NCI-H1417 treated with DMSO at 0.1 percent for 48 hours (cell line): ENCODE measurements around the gene TNIK.
"Not testable (repeated sequence)": the region's sequence is repeated elsewhere in the genome, so short reads cannot be mapped to it uniquely, and the experiment has no call there.

ENCODE experiments used
- DNase-seq: peaks from one replicate; lab custom pipeline; 2025; lab: John Stamatoyannopoulos, UW

TNIK gene

DNA sequence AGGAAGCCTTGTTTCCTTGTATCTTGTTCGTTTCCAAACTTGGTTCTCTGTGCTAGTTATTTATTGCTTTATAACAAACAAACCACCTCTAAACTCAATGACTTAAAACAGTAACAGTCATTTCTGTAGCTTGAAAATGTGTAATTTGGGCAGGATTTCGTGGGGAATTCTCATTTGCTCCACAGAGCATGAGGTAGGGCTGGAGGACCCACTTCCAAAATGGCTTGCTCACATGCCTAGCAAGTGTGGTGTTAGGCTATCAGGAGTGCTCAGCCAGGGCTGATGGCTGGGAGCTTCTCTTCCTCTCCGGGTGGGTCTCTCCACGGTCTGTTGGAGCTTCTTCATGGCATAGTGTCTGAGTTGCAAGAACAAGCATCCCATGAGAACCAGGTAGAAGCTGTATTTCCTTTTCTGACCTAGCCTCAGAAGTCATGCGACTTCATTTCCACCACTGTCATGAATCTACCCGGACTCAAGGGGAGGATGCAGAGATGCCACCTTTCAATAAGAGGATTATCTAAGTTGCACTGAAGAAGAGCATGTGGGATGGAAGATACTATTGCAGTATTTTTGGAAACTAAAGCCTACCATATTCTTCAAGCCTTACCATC, 8.2 kb upstream of the TNIK start:
- DNase-seq, result no peak

DNA sequence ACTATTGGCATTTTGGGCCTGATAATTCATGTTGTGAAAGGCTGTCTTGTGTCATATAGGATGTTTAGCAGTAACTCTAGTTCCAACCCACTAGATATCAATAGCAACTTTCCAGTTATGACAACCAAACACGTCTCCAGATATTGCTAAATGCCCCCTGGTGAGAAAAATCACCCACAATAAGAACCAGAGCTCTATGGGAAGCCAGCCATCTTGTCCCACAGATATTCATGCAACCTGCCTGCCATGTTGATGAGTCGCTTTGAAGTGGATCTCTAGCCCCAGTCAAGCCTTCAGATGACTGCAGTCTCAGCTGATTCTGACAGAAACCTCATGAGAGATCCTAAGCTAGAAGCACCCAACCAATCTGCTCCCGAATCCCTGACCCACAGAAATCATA, 5.6 kb upstream of the TNIK start:
- no peak for DNase-seq

DNA sequence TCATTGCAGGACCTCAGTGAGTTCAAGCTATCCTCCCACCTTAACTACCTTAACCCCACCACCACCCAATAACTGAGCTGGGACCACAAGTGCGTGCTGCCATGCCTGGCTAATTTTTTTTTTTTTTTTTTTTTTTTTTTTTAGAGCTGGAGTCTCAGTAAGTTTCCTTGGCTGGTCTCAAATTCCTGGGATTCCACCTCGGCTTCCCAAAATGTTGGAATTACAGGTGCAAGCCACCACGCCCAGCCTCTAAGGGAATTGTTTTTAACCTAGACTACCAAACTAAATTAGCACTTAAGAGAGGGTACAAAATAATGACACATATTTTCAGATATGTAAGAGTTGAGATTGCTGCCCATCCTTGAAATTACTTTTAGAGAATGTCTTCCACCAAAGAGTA, 4.3 kb upstream of the TNIK start:
- no peak for DNase-seq

DNA sequence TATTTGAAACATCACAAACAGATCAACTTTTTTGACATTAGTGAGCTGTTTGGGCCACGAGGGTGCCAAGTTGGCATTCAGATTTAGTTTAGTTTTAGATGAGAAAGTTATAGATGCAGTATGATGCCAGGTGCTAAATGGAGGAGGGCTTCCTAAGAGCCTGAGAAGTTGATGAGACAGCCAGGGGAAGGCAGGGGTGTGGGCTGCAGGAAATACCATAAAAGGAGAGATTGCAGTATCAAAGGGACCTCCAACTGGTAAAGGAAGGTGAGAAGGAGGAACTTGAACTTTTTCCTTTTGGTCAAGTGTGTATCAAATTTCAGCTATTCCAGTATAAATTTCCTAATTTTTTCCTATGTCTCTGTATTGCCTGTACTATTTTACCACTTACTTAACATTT, 2.0 kb upstream of the TNIK start:
- no peak for DNase-seq

DNA sequence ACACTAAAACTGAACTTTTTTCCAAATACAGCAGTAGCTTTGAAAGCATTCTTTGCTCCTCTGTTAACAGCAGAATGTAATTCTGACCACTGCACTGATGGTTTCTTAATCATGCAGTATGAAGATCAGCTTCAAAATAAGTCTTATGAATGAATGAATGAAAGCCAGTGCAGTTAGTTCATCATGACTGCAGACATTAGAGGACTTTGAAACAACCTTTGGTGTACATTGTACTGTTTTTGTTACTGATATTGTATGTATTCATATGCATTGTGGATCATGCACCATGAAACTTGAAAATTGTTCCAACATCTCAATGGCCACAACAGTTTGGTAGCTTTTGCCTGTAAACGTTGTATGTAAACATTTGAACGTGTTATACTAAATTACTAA, 1.3 kb upstream of the TNIK start:
- DNase-seq, result no peak

DNA sequence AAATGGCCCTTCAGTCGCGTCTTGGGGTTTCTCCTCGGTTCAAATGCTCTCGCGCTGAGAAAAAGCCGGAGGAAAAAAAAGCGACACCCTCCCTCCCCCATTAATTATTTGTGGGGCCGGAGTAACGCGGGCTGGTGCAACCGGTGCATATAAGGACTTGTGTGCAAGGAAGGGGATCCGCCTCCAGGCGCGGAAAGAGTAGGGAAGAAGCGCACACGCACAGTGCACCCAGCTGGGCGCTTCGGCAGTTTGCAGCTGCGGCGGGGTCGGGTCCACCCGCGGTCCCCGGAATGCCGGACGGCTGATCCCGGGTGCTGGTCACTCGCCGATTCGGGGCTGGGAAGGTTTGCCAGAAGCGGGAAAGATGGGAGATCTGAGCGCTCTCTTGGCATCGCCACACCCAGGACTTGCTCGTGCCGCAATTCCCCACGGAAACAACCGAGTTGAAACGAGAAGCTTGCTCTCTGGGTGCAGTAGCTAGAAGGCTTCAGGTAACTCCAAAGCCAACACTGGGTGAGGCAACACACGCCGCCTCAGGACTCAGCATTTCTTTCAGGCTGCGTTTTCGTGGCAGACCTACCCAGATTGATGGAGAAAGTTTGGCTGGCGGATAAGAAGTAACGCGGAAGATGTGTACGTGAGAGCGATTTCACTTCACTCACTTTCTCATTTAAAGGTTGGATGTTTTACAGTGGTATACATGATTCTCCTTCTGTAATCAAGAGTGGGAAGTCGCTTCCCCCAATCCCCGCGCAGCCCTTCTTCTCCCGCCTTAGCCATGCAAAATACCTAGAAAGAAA, 720 bp upstream of the TNIK start:
- DNase-seq, result no peak

DNA sequence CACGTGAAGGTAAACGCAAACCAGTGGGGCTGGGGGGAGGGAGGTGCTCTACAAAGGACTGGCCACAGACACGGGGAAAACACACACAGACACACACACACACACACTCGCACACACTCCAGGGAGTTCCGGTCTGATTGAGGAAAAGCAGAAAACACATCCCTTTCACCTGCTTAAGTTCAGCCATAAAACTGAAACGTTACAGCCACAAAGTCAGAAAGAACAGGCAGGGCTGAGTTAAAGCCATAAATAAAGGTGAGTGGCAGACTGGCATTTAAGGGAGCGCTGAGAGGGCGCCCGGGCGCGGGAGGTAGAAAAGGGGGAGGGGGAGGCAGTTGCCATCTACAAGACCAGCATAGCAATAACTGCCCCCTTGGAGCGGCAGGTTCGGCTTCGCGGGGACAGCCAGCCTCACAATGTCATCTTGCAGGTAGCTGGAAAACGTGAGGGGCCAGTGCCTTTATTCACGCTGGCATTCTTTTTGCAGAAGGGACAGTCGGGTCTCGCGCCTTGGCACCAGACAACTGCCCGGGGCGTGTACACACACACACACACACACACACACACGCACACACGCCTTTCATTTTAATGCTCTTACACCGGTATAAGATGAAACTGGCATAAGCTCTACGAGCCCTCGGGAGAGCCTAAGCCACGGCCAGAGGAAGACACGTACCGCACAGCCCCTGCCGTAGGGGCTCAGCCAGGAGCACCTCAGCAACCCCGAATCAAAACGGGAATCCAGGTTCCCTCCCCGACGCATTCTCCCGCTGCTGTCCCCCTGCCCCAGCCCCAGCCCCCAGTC, 866 bp downstream of the TNIK start:
- DNase-seq, result peak; percentile 53

DNA sequence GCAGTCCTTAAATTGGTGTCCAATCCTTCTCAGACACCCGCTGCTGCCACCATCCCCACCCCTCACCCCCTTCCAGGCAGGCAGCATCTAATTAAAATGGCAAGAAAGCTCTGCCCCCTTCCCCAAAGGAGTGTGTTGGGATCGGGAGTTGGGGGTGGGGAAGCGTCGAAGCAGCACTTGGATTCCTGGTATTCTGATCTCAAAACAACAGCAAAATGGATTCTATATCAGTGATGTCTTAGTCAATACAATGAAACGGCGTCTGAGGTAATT, 1.4 kb downstream of the TNIK start:
- no peak for DNase-seq

DNA sequence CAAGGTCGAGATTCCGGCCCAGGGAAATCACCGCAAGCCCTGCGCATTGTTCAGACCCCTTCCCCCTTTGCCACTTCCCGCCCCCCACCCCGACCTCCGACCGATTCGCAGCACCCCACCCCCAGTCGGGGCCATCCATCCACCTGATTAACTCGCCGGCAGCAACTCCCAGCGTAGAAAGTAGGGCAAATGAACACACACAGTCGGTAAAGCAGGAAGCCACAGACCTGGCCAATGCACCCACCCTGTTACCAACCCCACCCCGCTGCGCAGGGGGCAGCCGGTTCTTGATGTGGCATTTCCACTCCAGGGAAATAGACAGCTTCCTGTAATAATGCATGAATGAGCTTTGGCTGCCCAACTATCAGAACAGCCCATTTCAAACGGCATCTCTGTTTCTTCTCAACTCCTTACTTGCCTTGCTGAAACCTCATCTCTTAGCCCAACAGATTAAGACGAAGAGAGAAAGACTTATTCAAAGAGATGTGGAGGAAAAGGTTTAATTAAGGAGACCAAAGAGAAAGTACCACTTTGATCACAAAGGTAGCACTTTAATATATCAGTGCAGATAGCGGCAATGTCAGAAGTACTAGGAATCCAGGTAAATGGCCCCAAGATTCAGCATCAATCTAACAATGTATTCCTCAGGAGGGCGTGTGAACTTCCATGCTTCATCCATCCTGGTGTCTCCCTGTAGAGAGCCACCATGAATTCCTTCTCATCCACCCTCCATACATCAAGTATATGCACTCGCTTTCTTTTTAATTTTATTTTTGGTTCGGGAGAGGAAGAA, 1.9 kb downstream of the TNIK start:
- DNase-seq, result no peak

DNA sequence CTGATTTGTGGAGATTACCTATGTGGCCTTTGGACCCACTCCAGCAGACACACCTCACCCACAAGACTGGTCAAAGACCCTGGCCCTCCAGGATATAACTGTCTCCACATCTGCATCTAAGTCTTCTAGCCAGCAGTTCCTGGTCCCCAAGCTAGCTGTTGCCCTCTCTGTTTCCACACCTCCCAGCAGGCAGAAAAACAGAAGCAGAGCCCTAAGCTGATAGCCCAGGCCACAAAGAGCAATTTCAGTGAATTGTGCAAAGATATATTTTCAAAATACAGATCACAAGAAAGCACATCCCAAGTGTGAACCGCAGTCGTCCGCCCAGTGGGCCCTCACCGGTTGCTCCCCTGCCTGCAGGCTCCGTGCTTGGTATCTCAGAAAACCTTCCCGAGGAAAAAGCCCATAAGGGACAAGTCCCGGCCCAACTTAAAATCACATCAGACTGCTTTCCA, 2.6 kb downstream of the TNIK start:
- no peak for DNase-seq

DNA sequence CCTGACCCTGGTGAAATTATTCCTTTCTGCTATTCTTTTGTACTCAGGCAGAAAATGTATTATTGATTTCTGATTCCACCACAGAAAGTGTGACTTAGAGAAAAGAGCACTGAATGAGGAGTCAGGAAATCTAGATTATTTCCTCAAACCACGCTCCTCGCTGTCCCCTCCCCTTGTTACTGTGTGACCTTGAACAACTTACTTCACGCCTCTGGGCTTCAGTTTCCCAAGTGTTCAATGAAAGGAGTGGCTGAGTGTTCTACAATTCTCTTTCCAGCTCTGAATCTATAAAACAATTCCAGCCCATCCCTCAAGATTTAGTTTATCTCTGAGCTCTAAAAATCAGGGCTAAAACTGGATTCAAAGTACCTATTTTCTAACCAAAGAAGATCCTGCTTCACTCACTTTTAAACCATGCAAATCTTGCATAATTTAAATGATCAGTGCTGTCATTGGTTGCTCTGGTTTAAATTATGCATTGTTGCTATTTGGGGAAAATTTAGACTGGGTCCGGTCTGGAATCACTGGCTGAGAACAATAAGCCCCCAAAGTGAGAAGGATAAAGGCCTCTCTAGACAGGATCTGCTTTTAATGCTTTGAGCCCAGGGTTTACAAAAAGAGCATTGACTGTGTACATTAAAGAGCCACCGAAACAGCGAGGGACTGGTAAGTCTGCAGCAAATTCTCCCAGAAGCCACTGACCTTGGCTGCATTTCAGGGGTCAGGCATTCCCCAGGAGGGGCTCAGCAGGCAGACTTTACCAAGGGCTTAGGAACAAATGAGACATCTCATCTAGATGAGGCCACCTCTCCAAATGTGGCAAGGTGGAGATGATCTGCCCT, 3.2 kb downstream of the TNIK start:
- DNase-seq, result no peak

DNA sequence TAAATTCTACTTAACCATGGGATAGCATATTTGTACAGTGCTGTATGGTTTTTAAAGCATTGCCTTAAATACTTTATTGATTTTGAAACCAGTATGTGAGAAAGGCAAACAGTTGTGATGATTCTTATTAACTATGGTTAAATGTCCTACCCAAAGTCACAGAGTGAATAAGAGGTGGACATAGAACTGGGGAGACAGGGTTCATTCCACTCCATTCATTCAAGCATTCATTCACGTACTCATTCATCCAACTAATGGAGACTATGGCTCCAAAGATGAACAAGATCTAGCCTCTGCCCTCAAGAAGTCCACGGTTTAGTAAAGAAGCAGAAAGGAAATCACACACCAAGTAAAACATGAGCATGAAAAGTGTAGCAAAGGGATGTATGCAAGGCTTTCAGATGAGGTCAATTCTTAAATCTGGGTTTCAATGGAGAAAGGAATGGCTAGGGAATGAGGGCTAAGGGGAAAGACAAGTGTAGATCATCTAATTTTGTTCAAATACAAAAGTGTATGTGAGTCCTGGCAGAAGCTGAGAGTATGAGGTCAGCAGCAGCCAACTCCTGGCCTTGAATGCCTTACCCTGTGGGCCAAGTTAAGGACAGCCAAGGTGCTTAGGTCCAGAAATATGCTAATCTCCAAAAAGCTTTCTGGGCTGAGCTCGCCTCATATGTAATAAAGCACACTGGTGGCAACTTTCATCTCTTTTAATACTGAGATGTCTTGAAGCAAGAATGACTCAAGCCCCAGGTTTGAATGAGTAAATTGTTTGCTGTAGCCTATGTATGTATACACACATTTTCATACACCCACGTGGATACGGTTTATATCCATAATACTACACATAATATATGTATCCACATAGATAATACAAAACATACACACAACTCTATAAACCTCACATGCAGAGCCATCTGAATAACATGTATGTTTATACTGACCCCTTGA, 4.3 kb downstream of the TNIK start:
- DNase-seq, result no peak

DNA sequence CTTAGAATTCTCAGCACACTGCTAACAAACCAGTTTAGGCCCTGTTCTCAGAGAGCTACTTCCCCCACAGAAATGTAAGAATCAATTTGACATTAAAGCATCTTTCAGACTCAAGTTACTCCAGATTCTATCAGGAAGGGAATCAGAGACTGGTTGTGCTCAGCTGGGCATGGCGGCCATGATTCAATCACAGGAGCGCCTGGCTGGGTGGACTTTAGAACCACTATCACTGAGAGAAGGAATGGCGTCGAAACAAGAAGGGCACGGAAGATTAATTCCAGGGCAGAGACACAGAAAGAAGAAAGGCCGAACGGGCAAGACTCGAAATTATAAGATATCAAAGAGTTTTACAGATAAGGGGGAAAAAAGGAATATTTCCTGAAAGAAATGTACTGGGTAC, 6.2 kb downstream of the TNIK start:
- DNase-seq, result no peak

DNA sequence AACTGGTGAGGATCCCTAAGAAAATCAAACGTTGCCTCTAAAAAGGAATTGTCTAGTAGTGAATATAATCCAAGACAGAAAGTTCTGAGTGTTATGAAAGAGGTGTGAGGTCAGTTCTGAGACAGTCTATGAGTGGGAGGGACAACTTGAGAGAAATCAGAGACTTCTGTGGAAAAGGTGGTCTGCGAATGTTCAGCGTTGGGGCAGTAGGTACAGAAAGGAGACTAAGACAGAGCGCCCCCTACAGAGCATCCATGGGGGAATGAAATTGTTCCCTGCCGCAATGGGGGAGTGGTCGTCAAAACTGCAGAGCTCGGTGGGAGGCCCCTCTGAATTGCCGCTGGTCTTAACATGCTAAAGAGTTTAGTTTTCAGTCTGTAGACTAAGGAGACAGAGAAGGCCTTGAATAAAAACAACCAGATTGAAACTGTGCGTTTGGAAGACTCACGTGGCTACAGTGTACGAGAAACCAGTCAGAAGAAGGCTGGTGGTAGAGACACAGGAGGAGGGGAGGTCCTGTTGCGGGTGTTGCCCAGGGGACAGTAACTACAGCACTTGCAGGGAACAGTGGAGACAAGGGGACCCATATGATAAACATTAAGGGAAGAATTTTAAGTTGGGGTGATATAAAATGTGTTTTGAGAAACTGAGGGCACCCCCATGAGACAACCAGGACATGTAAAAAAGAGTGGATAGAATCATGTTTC, 6.9 kb downstream of the TNIK start:
- DNase-seq, result no peak

DNA sequence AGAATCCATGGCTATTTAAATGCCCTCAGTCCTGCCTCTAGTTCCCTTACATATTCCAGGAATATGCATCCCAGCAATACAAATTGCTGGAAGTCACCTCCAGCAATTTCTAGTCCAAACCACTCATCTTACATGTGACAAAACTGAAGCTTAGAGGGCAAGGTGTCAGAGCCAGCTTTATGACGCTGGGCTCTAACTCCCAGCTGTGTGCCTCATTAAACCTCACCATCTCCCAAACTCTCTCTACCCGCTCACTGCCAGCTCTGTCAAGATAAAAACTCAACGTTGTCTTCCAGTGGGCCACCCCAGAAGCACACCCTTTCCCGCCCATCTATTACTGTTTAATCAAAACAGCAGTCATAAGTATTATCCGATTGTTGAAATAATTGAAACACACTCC, 7.9 kb downstream of the TNIK start:
- DNase-seq, result no peak

DNA sequence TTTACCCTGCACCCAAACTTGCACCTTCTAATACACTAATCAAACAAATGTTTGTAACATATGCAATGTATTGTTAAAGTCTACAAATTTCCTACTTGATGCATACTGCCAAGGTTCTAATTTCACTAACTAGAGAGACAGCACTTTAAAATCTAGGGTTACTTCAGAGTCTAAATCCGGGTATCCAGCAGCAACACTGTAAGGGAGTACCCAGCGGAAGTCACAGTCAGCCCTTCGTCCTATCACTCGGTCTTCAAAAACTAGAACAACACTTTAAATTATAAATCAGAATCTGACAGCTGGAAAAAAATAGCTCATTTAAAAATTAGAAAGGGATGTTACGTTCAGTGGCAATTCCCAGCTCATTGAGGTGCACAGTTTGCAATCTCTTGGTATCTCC, 8.3 kb downstream of the TNIK start:
- DNase-seq, result no peak

DNA sequence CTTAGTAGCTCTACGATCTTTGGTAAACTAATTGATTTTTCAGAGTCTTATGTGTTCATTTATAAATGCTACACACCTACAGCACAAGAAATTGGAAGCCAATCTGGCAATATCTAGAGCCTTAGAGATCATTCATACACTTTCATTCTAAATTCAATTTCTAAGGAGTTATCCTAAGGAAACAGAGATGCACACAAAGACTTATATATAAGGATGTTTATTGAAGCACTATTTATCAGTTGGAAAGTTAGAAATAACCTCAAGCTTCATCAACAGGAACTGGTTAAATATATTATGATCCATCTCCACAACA, 12.7 kb downstream of the TNIK start:
- not testable (repeated sequence) for DNase-seq

DNA sequence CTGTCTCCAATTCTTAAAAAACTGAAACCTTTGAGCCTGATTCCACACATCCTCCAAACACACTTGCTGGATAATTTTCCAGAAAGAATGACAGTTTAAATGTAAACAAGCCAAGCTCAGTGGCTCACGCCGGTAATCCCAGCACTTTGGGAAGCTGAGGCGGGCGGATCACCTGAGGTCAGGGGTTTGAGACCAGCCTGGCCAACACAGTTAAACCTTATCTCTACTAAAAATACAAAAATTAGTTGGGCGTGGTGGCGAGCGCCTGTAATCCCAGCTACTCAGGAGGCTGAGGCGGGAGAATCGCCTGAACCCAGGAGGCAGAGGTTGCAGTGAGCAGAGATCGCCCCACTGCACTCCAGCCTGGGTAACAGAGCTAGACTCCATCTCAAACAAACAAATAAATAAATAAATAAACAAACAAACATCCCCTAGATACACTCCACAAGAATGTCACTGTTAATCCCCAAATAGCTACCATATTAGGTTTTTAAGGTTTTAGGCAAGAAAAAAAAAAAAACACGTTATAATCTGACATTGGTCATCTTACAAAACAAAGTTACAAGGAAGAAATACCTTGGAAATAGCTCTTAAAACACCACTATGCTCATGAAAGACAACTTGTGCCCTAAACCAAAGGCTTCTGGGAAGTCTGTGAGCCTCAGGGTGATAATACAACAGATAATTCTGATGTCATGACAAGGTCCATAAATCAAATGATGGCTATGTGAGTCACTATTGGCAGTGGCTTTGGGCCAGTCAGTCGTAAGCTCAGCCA, 13.2 kb downstream of the TNIK start:
- DNase-seq, result no peak

DNA sequence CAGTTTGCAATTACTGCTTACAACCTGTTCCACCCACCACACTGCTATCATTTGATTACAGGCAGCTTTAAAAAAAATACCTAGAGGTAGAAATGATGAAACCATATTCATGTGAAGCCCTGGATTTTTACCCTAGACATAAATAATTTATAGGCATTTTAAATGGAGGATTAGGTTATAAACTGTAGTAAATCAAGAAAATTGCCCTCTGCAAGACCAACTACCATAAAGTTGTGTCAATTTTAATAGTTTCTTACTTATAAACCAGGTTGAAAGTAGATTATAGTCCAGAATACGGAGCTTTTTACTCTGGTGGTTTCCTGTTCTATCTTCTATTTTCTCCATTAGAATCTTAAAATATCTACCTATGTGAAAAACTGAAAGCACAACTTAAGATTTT, 13.9 kb downstream of the TNIK start:
- no peak for DNase-seq
